Neural cell (in vitro differentiated cells): ENCODE results near the gene GGA2. TPM values are rescaled to one million over a fixed set of nuclear protein-coding genes. Genes with fewer than 3 reads are reported as not detected.

Experiments
- H2AFZ ChIP-seq: fragments of 200-600, 300-800 bp; sonication (generic), shearing (Covaris generic); 2 replicates; pipeline ENCODE4 v1.6.0; 2014; ENCODE audit warnings: low read depth, mild to moderate bottlenecking, antibody characterized with exemption, low read length, moderate library complexity
- H3F3A ChIP-seq: fragments of 200-600 bp; shearing (Covaris generic); 2 replicates; pipeline ENCODE4 v1.6.1; 2016; ENCODE audit warnings: mild to moderate bottlenecking, moderate library complexity, mixed read lengths, antibody characterized with exemption, low read length; ENCODE audit not compliant: insufficient read depth, poor library complexity, severe bottlenecking
- H3K27ac ChIP-seq: fragments of 200-600, 300-800 bp; sonication (generic), shearing (Covaris generic); 2 replicates; pipeline ENCODE4 v1.5.1; 2014; ENCODE audit warnings: mild to moderate bottlenecking, low read length, moderate library complexity
- H3K27me3 ChIP-seq: fragments of 300-800, 200-600 bp; sonication (generic), shearing (Covaris generic); 2 replicates; pipeline ENCODE4 v1.6.0; 2014; ENCODE audit warnings: mild to moderate bottlenecking, low read depth, low read length, moderate library complexity; ENCODE audit not compliant: insufficient read depth
- H3K36me3 ChIP-seq: fragments of 300-800, 200-600 bp; sonication (generic), shearing (Covaris generic); 2 replicates; pipeline ENCODE4 v1.5.1; 2014; ENCODE audit warnings: mild to moderate bottlenecking, antibody characterized with exemption, low read length, moderate library complexity; ENCODE audit not compliant: insufficient read depth
- H3K4me2 ChIP-seq: fragments of 300-800, 200-600 bp; sonication (generic), shearing (Covaris generic); 2 replicates; pipeline ENCODE4 v1.6.0; 2014; ENCODE audit warnings: mild to moderate bottlenecking, low read length
- H3K4me3 ChIP-seq: fragments of 300-800, 200-600 bp; sonication (generic), shearing (Covaris generic); 2 replicates; pipeline ENCODE4 v1.5.1; 2014; ENCODE audit warnings: mild to moderate bottlenecking, low read length, moderate library complexity
- H3K79me2 ChIP-seq: fragments of 200-600 bp; shearing (Covaris generic); replicated peaks from 2 replicates; pipeline ENCODE4 v1.6.0; 2014; ENCODE audit warnings: mild to moderate bottlenecking, low read length, moderate library complexity; ENCODE audit not compliant: insufficient read depth
- H3K9ac ChIP-seq: fragments of 300-800, 200-600 bp; sonication (generic), shearing (Covaris generic); 2 replicates; pipeline ENCODE4 v1.6.1; 2016; ENCODE audit warnings: mild to moderate bottlenecking, low read length, mixed read lengths
- H3K9me2 ChIP-seq: fragments of 200-600 bp; shearing (Covaris generic); 2 replicates; pipeline ENCODE4 v1.6.1; 2016; ENCODE audit warnings: mild to moderate bottlenecking, low read length, mixed read lengths; ENCODE audit not compliant: insufficient read depth
- H3K9me3 ChIP-seq: fragments of 200-600, 300-800 bp; sonication (generic), shearing (Covaris generic); 2 replicates; pipeline ENCODE4 v1.6.1; 2016; ENCODE audit warnings: mild to moderate bottlenecking, mixed run types, low read length, moderate library complexity, mixed read lengths
- H4K20me1 ChIP-seq: fragments of 200-600 bp; shearing (Covaris generic); 2 replicates; pipeline ENCODE4 v1.6.1; 2016; ENCODE audit warnings: mild to moderate bottlenecking, mixed run types; ENCODE audit not compliant: insufficient read depth
- EP300 ChIP-seq: fragments of 450-650 bp; conservative IDR thresholded peaks from 2 replicates; pipeline ENCODE4 v1.6.1; 2014; ENCODE audit warnings: antibody characterized with exemption, mild to moderate bottlenecking, moderate library complexity; ENCODE audit not compliant: poor library complexity, severe bottlenecking
- EZH2 ChIP-seq: fragments of 200-600, 300-800 bp; shearing (Covaris generic), sonication (generic); IDR thresholded peaks from 2 replicates; pipeline ENCODE4 v1.6.1; 2014; ENCODE audit warnings: antibody characterized with exemption, low read length, borderline replicate concordance, mild to moderate bottlenecking; ENCODE audit not compliant: insufficient read depth, poor library complexity, severe bottlenecking
- MXI1 ChIP-seq: fragments of 450-650 bp; conservative IDR thresholded peaks from 2 replicates; pipeline ENCODE4 v1.6.1; 2014; ENCODE audit warnings: antibody characterized with exemption, mild to moderate bottlenecking; ENCODE audit not compliant: poor library complexity, severe bottlenecking
- POLR2AphosphoS5 ChIP-seq: IDR thresholded peaks from 2 replicates; pipeline ENCODE4 v1.6.1; 2012
- RAD21 ChIP-seq: fragments of 450-650 bp; conservative IDR thresholded peaks from 2 replicates; pipeline ENCODE4 v1.6.1; 2014; ENCODE audit warnings: antibody characterized with exemption, mild to moderate bottlenecking, moderate library complexity
- SMC3 ChIP-seq: fragments of 450-650 bp; conservative IDR thresholded peaks from 2 replicates; pipeline ENCODE4 v1.6.1; 2014; ENCODE audit warnings: antibody characterized with exemption, mild to moderate bottlenecking, moderate library complexity; ENCODE audit not compliant: poor library complexity
- TAF1 ChIP-seq: IDR thresholded peaks from 2 replicates; pipeline ENCODE4 v1.6.1; 2012; ENCODE audit warnings: low read depth
- polyA plus RNA-seq: library from polyadenylated mRNA; depleted of rRNA; stranded (reverse); fragments of >200 nt; gene quantifications from 2 replicates; pipeline ENCODE4 v1.2.3, GENCODE V29; 2014
- TF ChIP-seq, protein P1 (sequence below): IDR thresholded peaks from 2 replicates; pipeline ENCODE4 v1.6.1; 2012; ENCODE audit warnings: borderline replicate concordance
- TF ChIP-seq, protein P2 (sequence below): fragments of 450-650 bp; IDR thresholded peaks from 2 replicates; pipeline ENCODE4 v1.5.1; 2014; ENCODE audit warnings: antibody characterized with exemption, mild to moderate bottlenecking, moderate library complexity; ENCODE audit not compliant: poor library complexity, severe bottlenecking

Gene GGA2
- polyA plus RNA-seq, 1 donor from 2014 or later = 36.8 TPM

DNA sequence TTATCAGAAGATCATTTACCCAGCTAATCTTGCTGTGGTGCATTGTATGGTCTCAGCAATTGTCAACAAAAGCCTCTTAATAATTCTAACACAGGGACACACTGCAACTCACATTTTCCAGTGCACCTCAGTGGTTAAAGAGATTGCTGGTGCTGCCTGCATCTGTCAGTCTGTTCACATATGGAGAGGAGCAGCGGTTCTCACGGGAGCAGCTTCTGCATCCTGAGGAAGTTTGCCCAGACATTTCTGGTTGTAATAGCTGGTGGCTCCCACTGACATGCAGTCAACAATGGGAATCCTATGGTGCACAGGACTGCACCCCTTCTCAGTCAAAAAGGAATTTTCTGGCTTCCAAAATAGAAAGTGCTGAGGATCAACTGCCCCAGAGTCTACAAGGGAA is 7.8 kb downstream of the GGA2 start:
- no peaks in the 10 kb centered on the region for H3K9me2 ChIP-seq
- no peaks in the 10 kb centered on the region for H3K9me3 ChIP-seq
- no peak overlapping the region for H2AFZ ChIP-seq
- no peaks in the 10 kb centered on the region for H3F3A ChIP-seq
- TF ChIP-seq EP300 = no peak
- TF ChIP-seq, protein P1, sequence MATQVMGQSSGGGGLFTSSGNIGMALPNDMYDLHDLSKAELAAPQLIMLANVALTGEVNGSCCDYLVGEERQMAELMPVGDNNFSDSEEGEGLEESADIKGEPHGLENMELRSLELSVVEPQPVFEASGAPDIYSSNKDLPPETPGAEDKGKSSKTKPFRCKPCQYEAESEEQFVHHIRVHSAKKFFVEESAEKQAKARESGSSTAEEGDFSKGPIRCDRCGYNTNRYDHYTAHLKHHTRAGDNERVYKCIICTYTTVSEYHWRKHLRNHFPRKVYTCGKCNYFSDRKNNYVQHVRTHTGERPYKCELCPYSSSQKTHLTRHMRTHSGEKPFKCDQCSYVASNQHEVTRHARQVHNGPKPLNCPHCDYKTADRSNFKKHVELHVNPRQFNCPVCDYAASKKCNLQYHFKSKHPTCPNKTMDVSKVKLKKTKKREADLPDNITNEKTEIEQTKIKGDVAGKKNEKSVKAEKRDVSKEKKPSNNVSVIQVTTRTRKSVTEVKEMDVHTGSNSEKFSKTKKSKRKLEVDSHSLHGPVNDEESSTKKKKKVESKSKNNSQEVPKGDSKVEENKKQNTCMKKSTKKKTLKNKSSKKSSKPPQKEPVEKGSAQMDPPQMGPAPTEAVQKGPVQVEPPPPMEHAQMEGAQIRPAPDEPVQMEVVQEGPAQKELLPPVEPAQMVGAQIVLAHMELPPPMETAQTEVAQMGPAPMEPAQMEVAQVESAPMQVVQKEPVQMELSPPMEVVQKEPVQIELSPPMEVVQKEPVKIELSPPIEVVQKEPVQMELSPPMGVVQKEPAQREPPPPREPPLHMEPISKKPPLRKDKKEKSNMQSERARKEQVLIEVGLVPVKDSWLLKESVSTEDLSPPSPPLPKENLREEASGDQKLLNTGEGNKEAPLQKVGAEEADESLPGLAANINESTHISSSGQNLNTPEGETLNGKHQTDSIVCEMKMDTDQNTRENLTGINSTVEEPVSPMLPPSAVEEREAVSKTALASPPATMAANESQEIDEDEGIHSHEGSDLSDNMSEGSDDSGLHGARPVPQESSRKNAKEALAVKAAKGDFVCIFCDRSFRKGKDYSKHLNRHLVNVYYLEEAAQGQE = no peak
- no peak for TF ChIP-seq RAD21
- TF ChIP-seq EZH2 = no peak
- no peak for TF ChIP-seq MXI1
- TF ChIP-seq, protein P2, sequence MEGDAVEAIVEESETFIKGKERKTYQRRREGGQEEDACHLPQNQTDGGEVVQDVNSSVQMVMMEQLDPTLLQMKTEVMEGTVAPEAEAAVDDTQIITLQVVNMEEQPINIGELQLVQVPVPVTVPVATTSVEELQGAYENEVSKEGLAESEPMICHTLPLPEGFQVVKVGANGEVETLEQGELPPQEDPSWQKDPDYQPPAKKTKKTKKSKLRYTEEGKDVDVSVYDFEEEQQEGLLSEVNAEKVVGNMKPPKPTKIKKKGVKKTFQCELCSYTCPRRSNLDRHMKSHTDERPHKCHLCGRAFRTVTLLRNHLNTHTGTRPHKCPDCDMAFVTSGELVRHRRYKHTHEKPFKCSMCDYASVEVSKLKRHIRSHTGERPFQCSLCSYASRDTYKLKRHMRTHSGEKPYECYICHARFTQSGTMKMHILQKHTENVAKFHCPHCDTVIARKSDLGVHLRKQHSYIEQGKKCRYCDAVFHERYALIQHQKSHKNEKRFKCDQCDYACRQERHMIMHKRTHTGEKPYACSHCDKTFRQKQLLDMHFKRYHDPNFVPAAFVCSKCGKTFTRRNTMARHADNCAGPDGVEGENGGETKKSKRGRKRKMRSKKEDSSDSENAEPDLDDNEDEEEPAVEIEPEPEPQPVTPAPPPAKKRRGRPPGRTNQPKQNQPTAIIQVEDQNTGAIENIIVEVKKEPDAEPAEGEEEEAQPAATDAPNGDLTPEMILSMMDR = no peak
- no peak for TF ChIP-seq TAF1
- TF ChIP-seq SMC3 = no peak
- no peaks in the 10 kb centered on the region for H4K20me1 ChIP-seq
- no peak overlapping the region for H3K27ac ChIP-seq
- H3K27me3 ChIP-seq = no peaks in the 10 kb centered on the region
- peaks cover 45% of the 10 kb centered on the region for H3K79me2 ChIP-seq
- H3K36me3 ChIP-seq = no peaks in the 10 kb centered on the region
- H3K9ac ChIP-seq = no peak overlapping the region
- H3K4me2 ChIP-seq = no peak overlapping the region
- no peak overlapping the region for H3K4me3 ChIP-seq

DNA sequence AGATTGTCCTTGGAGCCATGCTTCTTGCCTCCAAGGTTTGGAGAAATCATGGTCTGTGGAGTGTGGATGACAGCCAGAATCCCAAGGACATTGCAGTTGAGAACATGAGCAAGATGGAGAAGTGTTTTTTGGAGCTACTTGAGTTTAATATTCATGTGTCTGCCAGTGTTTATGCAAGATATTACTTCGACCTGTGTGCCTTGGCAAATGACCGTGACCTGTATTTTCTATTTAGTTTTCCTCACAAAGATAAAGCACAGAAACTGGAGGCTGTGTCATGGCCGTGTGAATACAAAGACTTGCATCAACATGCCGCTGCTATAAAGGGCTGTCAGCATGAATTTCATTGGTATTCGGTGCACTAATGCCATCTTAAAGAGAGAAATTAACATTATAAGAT is 9.0 kb downstream of the GGA2 start:
- peaks cover 36% of the 10 kb centered on the region for H3K79me2 ChIP-seq
- no peaks in the 10 kb centered on the region for H3K9me3 ChIP-seq
- H3K4me2 ChIP-seq = no peak overlapping the region
- no peaks in the 10 kb centered on the region for H4K20me1 ChIP-seq
- no peak overlapping the region for H3K27ac ChIP-seq
- H3K36me3 ChIP-seq = no peaks in the 10 kb centered on the region
- TF ChIP-seq SMC3 = no peak
- no peak for TF ChIP-seq RAD21
- TF ChIP-seq, protein P1 = no peak
- TF ChIP-seq POLR2AphosphoS5 = no peak
- TF ChIP-seq EP300 = no peak
- TF ChIP-seq, protein P2 = no peak
- TF ChIP-seq MXI1 = no peak
- TF ChIP-seq TAF1 = no peak
- TF ChIP-seq EZH2 = no peak
- H2AFZ ChIP-seq = no peak overlapping the region
- no peak overlapping the region for H3K9ac ChIP-seq
- no peaks in the 10 kb centered on the region for H3K9me2 ChIP-seq
- no peak overlapping the region for H3K4me3 ChIP-seq
- no peaks in the 10 kb centered on the region for H3K27me3 ChIP-seq
- no peaks in the 10 kb centered on the region for H3F3A ChIP-seq
